IgD-negative memory B cell (primary cell): ENCODE data around the gene NCAPG2. TPM values are rescaled to one million over a fixed set of nuclear protein-coding genes. Genes with fewer than 3 reads are reported as not detected.

Source experiments
- H3K27ac Mint-ChIP-seq, 3 donors: one replicate each; pipeline ENCODE4 v1.8.0; 2020 to 2022; ENCODE audit warnings: mild to moderate bottlenecking in 3 of 3, mixed read lengths in 3 of 3, moderate library complexity in 1 of 3
- H3K27me3 Mint-ChIP-seq: one replicate; pipeline ENCODE4 v1.8.0; 2021; ENCODE audit warnings: mixed read lengths
- H3K36me3 Mint-ChIP-seq: one replicate; pipeline ENCODE4 v1.8.0; 2020; ENCODE audit warnings: mild to moderate bottlenecking, mixed read lengths
- H3K4me1 Mint-ChIP-seq, 3 donors: one replicate each; pipeline ENCODE4 v1.8.0; 2020 to 2022; ENCODE audit warnings: mixed read lengths in 3 of 3, mild to moderate bottlenecking in 1 of 3
- H3K4me3 Mint-ChIP-seq, 4 donors: one replicate each; pipeline ENCODE4 v1.8.0; 2020 to 2022; ENCODE audit warnings: mild to moderate bottlenecking in 4 of 4, mixed read lengths in 4 of 4, moderate library complexity in 3 of 4
- H3K9me3 Mint-ChIP-seq, 3 donors: one replicate each; pipeline ENCODE4 v1.8.0; 2020 to 2021; ENCODE audit warnings: mixed read lengths in 3 of 3, mild to moderate bottlenecking in 1 of 3
- polyA plus RNA-seq: library from polyadenylated mRNA; unstranded; fragments of 300-500 nt; fragmentation: Illumina TruSeq; gene quantifications from one replicate; pipeline ENCODE4 v1.2.3, GENCODE V29; 2021

NCAPG2 gene
- polyA plus RNA-seq, 1 donor from 2014 or later = 2.0 TPM

- Mint-ChIP-seq H3K4me1 (peaks cover 0 to 3% (median 0%) of the 10 kb centered on the region in 3 donors), H3K4me3 (no peak overlapping the region), H3K27ac (no peak overlapping the region), H3K36me3 (peaks cover 4% of the 10 kb centered on the region), H3K27me3 (no peaks in the 10 kb centered on the region), H3K9me3 (no peaks in the 10 kb centered on the region)
These were observed 21.7 kb upstream of the NCAPG2 start for GRCh38 chr7:158726277-158726807.

- Mint-ChIP-seq H3K27ac (no peak overlapping the region), H3K4me3 (no peak overlapping the region)
These were observed 20.8 kb upstream of the NCAPG2 start for GRCh38 chr7:158725506-158725800.

GRCh38 chr7:158724658-158725505, 20.3 kb upstream of the NCAPG2 start:
- Mint-ChIP-seq H3K27me3 (no peaks in the 10 kb centered on the region), H3K36me3 (peaks cover 1% of the 10 kb centered on the region), H3K4me3 (no peak overlapping the region), H3K9me3 (no peaks in the 10 kb centered on the region), H3K4me1 (no peaks in the 10 kb centered on the region), H3K27ac (peak overlapping the region in 1 of 3 donors; percentile 41)

More at GRCh38 chr7:158725506-158725800, 20.8 kb upstream of the NCAPG2 start:
- peaks cover 0 to 3% (median 0%) of the 10 kb centered on the region in 3 donors for H3K4me1 Mint-ChIP-seq
- H3K9me3 Mint-ChIP-seq = no peaks in the 10 kb centered on the region
- H3K27me3 Mint-ChIP-seq = no peaks in the 10 kb centered on the region
- H3K36me3 Mint-ChIP-seq = peaks cover 4% of the 10 kb centered on the region

- no peaks in the 10 kb centered on the region for H3K27me3 Mint-ChIP-seq
- H3K27ac Mint-ChIP-seq = peak overlapping the region in 1 of 3 donors; percentile 41
- no peaks in the 10 kb centered on the region for H3K36me3 Mint-ChIP-seq
- H3K9me3 Mint-ChIP-seq = no peaks in the 10 kb centered on the region
- H3K4me1 Mint-ChIP-seq = no peaks in the 10 kb centered on the region
- H3K4me3 Mint-ChIP-seq = no peak overlapping the region
These were observed 19.2 kb upstream of the NCAPG2 start for GRCh38 chr7:158723714-158724385.

GRCh38 chr7:158723266-158723665, 18.7 kb upstream of the NCAPG2 start:
- Mint-ChIP-seq H3K27me3 (no peaks in the 10 kb centered on the region), H3K4me3 (no peak overlapping the region), H3K36me3 (no peaks in the 10 kb centered on the region), H3K9me3 (no peaks in the 10 kb centered on the region), H3K27ac (no peak overlapping the region), H3K4me1 (no peaks in the 10 kb centered on the region)

- H3K27me3 Mint-ChIP-seq = no peaks in the 10 kb centered on the region
- peaks cover 0 to 2% (median 0%) of the 10 kb centered on the region in 3 donors for H3K9me3 Mint-ChIP-seq
- H3K4me1 Mint-ChIP-seq = no peaks in the 10 kb centered on the region
- H3K36me3 Mint-ChIP-seq = no peaks in the 10 kb centered on the region
- H3K27ac Mint-ChIP-seq = no peak overlapping the region
- no peak overlapping the region for H3K4me3 Mint-ChIP-seq
These were observed 18.1 kb upstream of the NCAPG2 start for GRCh38 chr7:158722574-158723237.

GRCh38 chr7:158720112-158720511, 15.5 kb upstream of the NCAPG2 start:
- H3K27ac Mint-ChIP-seq = no peak overlapping the region
- no peak overlapping the region for H3K4me3 Mint-ChIP-seq
- H3K27me3 Mint-ChIP-seq = no peaks in the 10 kb centered on the region
- H3K36me3 Mint-ChIP-seq = no peaks in the 10 kb centered on the region
- H3K4me1 Mint-ChIP-seq = peaks cover 0 to 6% (median 0%) of the 10 kb centered on the region in 3 donors
- H3K9me3 Mint-ChIP-seq = peaks cover 0 to 2% (median 0%) of the 10 kb centered on the region in 3 donors

GRCh38 chr7:158716802-158717201, 12.2 kb upstream of the NCAPG2 start:
- H3K9me3 Mint-ChIP-seq = peaks cover 0 to 6% (median 0%) of the 10 kb centered on the region in 3 donors
- H3K27ac Mint-ChIP-seq = peak overlapping the region in 1 of 3 donors; percentile 71
- no peaks in the 10 kb centered on the region for H3K36me3 Mint-ChIP-seq
- no peaks in the 10 kb centered on the region for H3K27me3 Mint-ChIP-seq
- H3K4me1 Mint-ChIP-seq = peaks cover 0 to 9% (median 0%) of the 10 kb centered on the region in 3 donors
- H3K4me3 Mint-ChIP-seq = no peak overlapping the region

GRCh38 chr7:158710651-158711102, 6.1 kb upstream of the NCAPG2 start:
- peak overlapping the region in 1 of 3 donors; percentile 49 for H3K27ac Mint-ChIP-seq
- H3K9me3 Mint-ChIP-seq = peaks cover 0 to 5% (median 0%) of the 10 kb centered on the region in 3 donors

GRCh38 chr7:158707610-158708009, 3.0 kb upstream of the NCAPG2 start:
- Mint-ChIP-seq H3K9me3 (peaks cover 0 to 5% (median 0%) of the 10 kb centered on the region in 3 donors), H3K4me3 (peak overlapping the region in 1 of 4 donors; percentile 70), H3K36me3 (no peaks in the 10 kb centered on the region), H3K27ac (no peak overlapping the region), H3K27me3 (no peaks in the 10 kb centered on the region), H3K4me1 (peaks cover 11 to 20% (median 15%) of the 10 kb centered on the region in 3 donors)

More at GRCh38 chr7:158710651-158711102, 6.1 kb upstream of the NCAPG2 start:
- H3K4me3 Mint-ChIP-seq = peak overlapping the region in 2 of 4 donors; percentile 0 to 43
- no peaks in the 10 kb centered on the region for H3K36me3 Mint-ChIP-seq
- H3K4me1 Mint-ChIP-seq = peaks cover 6 to 9% (median 8%) of the 10 kb centered on the region in 3 donors
- H3K27me3 Mint-ChIP-seq = no peaks in the 10 kb centered on the region

- no peaks in the 10 kb centered on the region for H3K36me3 Mint-ChIP-seq
- peaks cover 0 to under 1% (median 0%) of the 10 kb centered on the region in 3 donors for H3K9me3 Mint-ChIP-seq
- peak overlapping the region in 1 of 3 donors; percentile 10 for H3K27ac Mint-ChIP-seq
- H3K4me3 Mint-ChIP-seq = peak overlapping the region in 2 of 4 donors; percentile 71 to 88
- H3K4me1 Mint-ChIP-seq = peaks cover 11 to 20% (median 12%) of the 10 kb centered on the region in 3 donors
- no peaks in the 10 kb centered on the region for H3K27me3 Mint-ChIP-seq
These were observed 2.3 kb upstream of the NCAPG2 start for GRCh38 chr7:158706710-158707590.

- Mint-ChIP-seq H3K27me3 (no peaks in the 10 kb centered on the region), H3K27ac (peak overlapping the region in 1 of 3 donors; percentile 18), H3K4me1 (peaks cover 11 to 20% (median 12%) of the 10 kb centered on the region in 3 donors), H3K4me3 (peak overlapping the region; percentile 32 to 93 (median 88)), H3K36me3 (no peaks in the 10 kb centered on the region), H3K9me3 (no peaks in the 10 kb centered on the region)
These were observed 1.7 kb upstream of the NCAPG2 start for GRCh38 chr7:158706273-158706704.

GRCh38 chr7:158705234-158705850, 738 bp upstream of the NCAPG2 start:
- H3K27ac Mint-ChIP-seq = peak overlapping the region in 1 of 3 donors; percentile 52
- H3K4me1 Mint-ChIP-seq = peaks cover 6 to 16% (median 11%) of the 10 kb centered on the region in 3 donors
- H3K27me3 Mint-ChIP-seq = no peaks in the 10 kb centered on the region
- peak overlapping the region; percentile 84 to 97 (median 88) for H3K4me3 Mint-ChIP-seq
- no peaks in the 10 kb centered on the region for H3K9me3 Mint-ChIP-seq
- no peaks in the 10 kb centered on the region for H3K36me3 Mint-ChIP-seq
